ENCODE measurements around the gene GNPTAB. TPM values are rescaled to one million over a fixed set of nuclear protein-coding genes. Genes with fewer than 3 reads are reported as not detected.

Gene GNPTAB
- total and polyA plus RNA-seq, 2 of the 13 experiments (the other 11 are each of a cell fraction or from before 2014, with no cell fraction given): 13.6 to 19.4 TPM

DNA sequence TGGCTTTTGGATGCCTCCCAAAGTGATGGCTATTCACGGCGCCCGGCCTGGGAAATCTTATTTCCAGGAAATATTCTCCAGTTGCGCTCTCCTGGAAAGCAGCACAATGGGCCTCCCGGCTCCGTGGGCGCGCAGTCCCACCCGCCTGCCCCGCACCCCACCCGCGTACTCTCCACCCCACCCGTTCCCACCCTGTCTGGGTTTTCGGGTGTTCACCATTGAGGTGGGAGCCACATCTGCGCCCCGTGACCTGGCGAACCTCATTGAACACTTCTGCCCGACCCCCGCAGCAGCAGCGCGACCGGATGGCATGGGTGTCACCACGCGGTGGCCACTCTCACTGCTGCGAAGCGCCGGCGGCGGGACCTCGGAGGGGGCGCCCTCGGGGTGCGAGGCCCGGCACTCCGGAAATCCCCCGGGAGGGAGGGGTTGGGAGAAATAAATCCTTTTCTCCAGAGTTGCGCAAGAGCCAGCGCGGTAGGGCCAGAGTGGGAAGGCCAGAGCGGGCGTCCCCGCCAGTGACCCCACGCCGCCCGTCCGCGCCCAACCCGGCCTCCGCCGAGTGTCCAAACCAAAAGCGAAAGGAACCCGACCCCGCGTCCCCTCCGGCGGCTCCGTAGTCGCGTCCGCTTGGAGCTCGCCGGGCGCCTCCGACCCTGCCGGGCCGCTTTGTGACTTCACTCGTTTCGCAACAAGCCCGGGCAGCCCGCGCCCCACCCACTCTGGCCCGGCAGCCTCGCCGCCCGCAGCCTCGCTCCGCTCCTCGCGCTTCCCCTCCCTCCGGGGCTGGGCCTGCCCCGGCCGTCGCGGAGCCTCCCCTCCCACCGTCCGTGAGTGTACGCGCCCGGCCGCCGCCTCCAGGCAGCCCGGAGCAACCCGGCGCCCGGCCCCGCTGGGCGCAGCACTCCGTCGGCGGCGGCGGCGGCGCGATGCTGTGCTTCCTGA, 46.4 kb upstream of the GNPTAB start, which contains the start of gene DRAM1 (continued):
- TF ChIP-seq, protein P1, sequence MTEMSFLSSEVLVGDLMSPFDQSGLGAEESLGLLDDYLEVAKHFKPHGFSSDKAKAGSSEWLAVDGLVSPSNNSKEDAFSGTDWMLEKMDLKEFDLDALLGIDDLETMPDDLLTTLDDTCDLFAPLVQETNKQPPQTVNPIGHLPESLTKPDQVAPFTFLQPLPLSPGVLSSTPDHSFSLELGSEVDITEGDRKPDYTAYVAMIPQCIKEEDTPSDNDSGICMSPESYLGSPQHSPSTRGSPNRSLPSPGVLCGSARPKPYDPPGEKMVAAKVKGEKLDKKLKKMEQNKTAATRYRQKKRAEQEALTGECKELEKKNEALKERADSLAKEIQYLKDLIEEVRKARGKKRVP (CRISPR knock-in tag; IDR thresholded peaks at IDR 0.05): no peak; a peak in 1 of 4 replicates
- TF ChIP-seq, protein P2, sequence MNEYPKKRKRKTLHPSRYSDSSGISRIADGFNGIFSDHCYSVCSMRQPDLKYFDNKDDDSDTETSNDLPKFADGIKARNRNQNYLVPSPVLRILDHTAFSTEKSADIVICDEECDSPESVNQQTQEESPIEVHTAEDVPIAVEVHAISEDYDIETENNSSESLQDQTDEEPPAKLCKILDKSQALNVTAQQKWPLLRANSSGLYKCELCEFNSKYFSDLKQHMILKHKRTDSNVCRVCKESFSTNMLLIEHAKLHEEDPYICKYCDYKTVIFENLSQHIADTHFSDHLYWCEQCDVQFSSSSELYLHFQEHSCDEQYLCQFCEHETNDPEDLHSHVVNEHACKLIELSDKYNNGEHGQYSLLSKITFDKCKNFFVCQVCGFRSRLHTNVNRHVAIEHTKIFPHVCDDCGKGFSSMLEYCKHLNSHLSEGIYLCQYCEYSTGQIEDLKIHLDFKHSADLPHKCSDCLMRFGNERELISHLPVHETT (CRISPR knock-in tag; conservative IDR thresholded peaks at IDR 0.05): peak; percentile 88
- TF ChIP-seq ZNF207 (IDR thresholded peaks at IDR 0.05; ENCODE audit: borderline replicate concordance) (no peak), FOXC1 (CRISPR knock-in tag; IDR thresholded peaks at IDR 0.05; ENCODE audit: borderline replicate concordance) (no peak; the same call in 1 of the 2 replicates), ZNF569 (CRISPR knock-in tag; IDR thresholded peaks at IDR 0.05; ENCODE audit: borderline replicate concordance) (no peak), CEBPG (CRISPR knock-in tag; IDR thresholded peaks at IDR 0.05) (peak; percentile 91), ATF1 (CRISPR knock-in tag; IDR thresholded peaks at IDR 0.05) (no peak), ZNF350 (CRISPR knock-in tag; IDR thresholded peaks at IDR 0.05; ENCODE audit: borderline replicate concordance, low read depth) (peak; percentile 71; the same call in 1 of the 2 replicates), IRF2 (CRISPR knock-in tag; IDR thresholded peaks at IDR 0.05) (peak; percentile 99), ZNF839 (CRISPR knock-in tag; IDR thresholded peaks at IDR 0.05; ENCODE audit: borderline replicate concordance) (no peak), ZNF644 (CRISPR knock-in tag; IDR thresholded peaks at IDR 0.05; ENCODE audit: low read depth) (no peak; the same call in 1 of the 2 replicates), POLR2G (IDR thresholded peaks at IDR 0.05; ENCODE audit: low read depth, low read length) (peak; percentile 86), ETV6 (CRISPR knock-in tag; conservative IDR thresholded peaks at IDR 0.05) (no peak; the same call in 1 of the 2 replicates), NFATC3 (CRISPR knock-in tag; IDR thresholded peaks at IDR 0.05) (0 out of 2 replicates have a peak, but pooled peaks have one; percentile 79), CAMTA2 (CRISPR knock-in tag; IDR thresholded peaks at IDR 0.05; ENCODE audit: borderline replicate concordance) (no peak; the same call in 1 of the 2 replicates), ZNF329 (CRISPR knock-in tag; IDR thresholded peaks at IDR 0.05; ENCODE audit: low read depth) (peak; percentile 59; the same call in 1 of the 2 replicates)
- TF ChIP-seq, protein P3, sequence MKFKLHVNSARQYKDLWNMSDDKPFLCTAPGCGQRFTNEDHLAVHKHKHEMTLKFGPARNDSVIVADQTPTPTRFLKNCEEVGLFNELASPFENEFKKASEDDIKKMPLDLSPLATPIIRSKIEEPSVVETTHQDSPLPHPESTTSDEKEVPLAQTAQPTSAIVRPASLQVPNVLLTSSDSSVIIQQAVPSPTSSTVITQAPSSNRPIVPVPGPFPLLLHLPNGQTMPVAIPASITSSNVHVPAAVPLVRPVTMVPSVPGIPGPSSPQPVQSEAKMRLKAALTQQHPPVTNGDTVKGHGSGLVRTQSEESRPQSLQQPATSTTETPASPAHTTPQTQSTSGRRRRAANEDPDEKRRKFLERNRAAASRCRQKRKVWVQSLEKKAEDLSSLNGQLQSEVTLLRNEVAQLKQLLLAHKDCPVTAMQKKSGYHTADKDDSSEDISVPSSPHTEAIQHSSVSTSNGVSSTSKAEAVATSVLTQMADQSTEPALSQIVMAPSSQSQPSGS (CRISPR knock-in tag; IDR thresholded peaks at IDR 0.05): peak; percentile 72; the same call in 1 of the 2 replicates
- TF ChIP-seq, protein P4, sequence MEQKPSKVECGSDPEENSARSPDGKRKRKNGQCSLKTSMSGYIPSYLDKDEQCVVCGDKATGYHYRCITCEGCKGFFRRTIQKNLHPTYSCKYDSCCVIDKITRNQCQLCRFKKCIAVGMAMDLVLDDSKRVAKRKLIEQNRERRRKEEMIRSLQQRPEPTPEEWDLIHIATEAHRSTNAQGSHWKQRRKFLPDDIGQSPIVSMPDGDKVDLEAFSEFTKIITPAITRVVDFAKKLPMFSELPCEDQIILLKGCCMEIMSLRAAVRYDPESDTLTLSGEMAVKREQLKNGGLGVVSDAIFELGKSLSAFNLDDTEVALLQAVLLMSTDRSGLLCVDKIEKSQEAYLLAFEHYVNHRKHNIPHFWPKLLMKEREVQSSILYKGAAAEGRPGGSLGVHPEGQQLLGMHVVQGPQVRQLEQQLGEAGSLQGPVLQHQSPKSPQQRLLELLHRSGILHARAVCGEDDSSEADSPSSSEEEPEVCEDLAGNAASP (CRISPR knock-in tag; IDR thresholded peaks at IDR 0.05; ENCODE audit: borderline replicate concordance): peak; percentile 67
- TF ChIP-seq, protein P5, sequence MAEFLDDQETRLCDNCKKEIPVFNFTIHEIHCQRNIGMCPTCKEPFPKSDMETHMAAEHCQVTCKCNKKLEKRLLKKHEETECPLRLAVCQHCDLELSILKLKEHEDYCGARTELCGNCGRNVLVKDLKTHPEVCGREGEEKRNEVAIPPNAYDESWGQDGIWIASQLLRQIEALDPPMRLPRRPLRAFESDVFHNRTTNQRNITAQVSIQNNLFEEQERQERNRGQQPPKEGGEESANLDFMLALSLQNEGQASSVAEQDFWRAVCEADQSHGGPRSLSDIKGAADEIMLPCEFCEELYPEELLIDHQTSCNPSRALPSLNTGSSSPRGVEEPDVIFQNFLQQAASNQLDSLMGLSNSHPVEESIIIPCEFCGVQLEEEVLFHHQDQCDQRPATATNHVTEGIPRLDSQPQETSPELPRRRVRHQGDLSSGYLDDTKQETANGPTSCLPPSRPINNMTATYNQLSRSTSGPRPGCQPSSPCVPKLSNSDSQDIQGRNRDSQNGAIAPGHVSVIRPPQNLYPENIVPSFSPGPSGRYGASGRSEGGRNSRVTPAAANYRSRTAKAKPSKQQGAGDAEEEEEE (CRISPR knock-in tag; IDR thresholded peaks at IDR 0.05; ENCODE audit: borderline replicate concordance): no peak
- TF ChIP-seq, protein P6, sequence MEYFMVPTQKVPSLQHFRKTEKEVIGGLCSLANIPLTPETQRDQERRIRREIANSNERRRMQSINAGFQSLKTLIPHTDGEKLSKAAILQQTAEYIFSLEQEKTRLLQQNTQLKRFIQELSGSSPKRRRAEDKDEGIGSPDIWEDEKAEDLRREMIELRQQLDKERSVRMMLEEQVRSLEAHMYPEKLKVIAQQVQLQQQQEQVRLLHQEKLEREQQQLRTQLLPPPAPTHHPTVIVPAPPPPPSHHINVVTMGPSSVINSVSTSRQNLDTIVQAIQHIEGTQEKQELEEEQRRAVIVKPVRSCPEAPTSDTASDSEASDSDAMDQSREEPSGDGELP (IDR thresholded peaks at IDR 0.05; ENCODE audit: borderline replicate concordance, low read depth): peak; percentile 33; the same call in 1 of the 2 replicates
